ENCODE data around the gene SHISA7.
A peak's percentile ranks its signal among the peaks of the same experiment; 100 is the strongest.
"Not testable (repeated sequence)": the region's sequence is repeated elsewhere in the genome, so short reads cannot be mapped to it uniquely, and the experiment has no call there.

The SHISA7 gene

GRCh38 chr19:55462722-55463121 lies 19.6 kb upstream of the SHISA7 start:
- DNase-seq = no peak

GRCh38 chr19:55461974-55462626 lies 19.0 kb upstream of the SHISA7 start:
- peak; percentile 30 for DNase-seq

- peak; percentile 100 for DNase-seq
Measured at GRCh38 chr19:55461259-55461973, 18.3 kb upstream of the SHISA7 start, which contains the start of gene ISOC2. TSS of gene ISOC2 (minus strand) at chr19:55461642. CDS start at chr19:55456486, 5,156 bp downstream.

DNA sequence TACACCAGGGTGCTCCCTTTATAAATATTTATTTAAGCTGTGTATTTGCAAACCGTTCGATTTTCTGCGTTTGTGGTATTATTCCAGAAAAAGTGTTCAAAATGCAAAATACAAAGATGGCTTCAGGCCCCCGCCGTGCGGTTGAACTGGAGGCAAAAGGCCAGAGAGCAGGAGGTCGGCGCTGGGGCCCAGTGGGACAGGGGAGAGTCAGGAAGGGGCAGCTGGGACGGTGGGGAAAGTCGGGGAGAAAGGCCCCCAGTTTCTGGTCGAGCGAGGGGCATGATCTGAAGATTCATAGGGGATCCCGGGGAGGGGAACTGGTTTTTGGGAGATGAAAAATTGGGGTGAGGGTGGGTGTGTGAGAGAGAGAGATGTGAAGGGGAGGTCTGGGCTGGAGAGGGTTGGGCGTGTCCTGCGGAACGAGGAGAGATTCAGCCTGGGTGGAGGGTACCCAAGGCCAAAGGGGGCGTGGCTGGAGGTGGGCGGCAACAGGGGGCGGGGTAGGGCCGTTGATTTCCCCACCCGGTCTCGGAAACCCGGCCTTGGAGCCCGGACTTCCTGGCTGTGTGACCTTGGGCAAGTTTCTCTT lies 17.7 kb upstream of the SHISA7 start:
- DNase-seq = peak; percentile 90

DNA sequence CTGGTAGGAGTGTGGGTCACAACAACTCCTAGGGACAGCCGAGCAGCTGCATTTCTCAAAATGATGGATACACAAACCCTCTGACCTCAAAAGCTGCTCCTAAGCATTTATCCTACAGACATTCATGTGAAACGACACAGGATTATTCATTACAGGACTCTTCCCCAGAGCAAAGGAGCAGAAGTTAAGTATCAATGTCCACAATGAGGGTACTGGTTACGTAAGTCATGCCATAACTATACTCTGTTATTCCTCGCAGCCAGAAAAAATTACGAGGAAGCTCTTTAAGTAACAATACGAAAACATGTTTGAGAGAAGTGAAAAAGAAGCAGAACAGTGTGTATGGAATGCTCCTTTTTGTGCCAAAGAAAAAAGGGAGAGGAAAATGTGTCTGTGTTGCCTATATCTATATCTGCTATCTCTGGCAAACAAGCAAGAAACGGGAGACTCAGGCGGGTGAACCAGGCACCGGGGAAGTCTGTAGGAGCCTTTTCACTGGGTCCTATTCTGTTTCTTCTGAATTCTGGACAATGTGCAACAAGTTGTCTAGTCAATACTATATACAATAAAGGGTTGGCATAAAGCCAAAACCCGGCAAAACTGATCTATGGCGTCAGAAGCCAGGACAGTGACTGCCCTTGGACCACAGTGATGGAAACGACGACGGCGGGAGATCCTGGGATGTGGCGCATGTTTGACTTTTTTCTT lies 17.0 kb upstream of the SHISA7 start:
- no peak for DNase-seq

GRCh38 chr19:55459551-55459949 lies 16.4 kb upstream of the SHISA7 start:
- DNase-seq = no peak

GRCh38 chr19:55457683-55458457 lies 14.8 kb upstream of the SHISA7 start:
- no peak for DNase-seq

DNA sequence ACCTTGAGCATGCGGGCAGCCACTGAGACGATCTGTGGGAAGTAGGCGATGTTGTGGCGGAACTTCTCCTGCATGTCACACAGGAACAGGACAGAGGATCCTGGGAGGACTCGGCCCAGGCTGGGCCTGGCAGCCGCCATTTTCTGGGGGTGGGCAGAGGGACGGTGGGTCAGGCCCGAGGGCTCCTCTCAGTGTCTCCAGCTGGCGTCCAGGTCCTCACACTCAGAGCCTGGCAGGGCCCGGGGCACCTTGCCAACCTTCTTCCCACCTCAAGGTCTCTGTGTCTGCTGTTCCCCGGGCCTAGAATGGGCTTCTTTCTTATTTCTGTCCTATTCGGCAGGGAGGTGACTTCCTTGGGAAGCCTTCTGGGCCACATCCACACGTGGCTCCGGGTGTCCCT lies 13.2 kb upstream of the SHISA7 start:
- no peak for DNase-seq

GRCh38 chr19:55455576-55456235 lies 12.6 kb upstream of the SHISA7 start:
- DNase-seq = no peak

- peak; percentile 75 for DNase-seq
Measured at GRCh38 chr19:55454787-55455243, 11.7 kb upstream of the SHISA7 start.

- no peak for DNase-seq
Measured at GRCh38 chr19:55453511-55454260, 10.6 kb upstream of the SHISA7 start.

DNA sequence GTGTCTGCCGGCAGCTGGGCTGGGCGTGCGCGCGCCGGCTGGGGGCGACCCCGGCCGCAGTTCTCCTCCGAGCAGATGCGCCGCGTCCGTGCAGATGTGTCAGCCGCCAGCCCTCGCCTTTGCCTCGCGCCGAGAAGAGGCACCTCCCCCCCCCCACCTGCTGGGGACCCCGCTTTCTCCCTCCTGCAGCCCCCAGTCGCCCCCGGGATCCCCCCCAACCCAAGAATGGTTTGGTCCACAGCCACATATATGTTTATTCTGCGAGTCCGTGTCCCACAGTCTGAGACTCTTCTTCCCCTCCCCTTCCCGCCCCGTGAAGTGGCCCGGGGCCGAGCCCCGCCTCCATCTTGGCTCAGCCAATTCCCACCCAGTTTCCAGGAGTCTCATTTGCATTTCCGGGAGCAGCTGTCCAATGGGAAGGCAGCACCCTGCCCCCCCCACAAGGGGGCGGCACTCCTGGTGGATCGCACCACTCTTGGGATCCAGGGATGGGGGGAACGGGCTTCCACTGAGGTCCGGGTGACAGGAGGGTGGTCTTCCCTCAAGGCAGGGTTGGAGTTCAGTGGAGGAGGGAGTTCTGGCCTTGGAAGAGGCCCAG lies 9.7 kb upstream of the SHISA7 start:
- DNase-seq = peak; percentile 97

DNA sequence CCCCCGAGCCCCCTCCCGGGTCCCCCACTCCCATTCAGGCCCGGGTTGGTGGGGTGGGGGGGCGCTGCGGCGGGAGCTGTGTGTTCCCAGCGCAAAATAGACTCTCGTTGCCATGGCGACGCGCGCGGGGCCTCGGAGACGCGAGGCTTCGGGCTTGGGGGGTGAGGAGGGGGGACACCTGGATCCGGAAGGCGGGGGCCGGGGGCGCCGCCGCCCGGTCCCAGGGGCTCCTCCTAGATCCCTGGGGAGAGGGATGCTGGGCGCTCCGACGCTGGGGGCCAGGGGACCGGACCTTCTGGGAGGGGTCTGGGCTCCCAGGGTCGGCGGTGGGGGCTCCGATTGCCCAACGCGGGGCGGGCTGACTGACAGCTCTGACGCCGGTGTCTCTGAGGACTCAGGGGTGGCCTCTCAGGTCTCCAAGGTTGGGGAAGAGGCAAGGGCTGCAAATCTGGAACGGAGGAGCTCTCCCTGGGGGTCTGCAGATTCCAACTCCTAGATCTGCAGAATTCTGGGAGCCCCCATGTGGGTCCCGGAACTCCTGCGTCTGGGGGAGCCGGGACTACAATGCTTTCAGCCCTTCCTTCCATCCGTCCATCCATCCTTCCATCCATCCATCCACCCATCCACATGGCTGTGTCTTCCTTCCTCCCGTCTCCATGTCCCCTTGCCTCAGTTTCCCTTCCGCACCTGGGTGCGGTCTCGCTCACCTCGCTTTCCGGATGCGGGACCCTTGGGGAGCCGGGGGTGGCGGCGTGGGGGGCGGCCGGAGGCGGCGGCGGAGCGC lies 9.1 kb upstream of the SHISA7 start:
- DNase-seq = peak; percentile 32

DNA sequence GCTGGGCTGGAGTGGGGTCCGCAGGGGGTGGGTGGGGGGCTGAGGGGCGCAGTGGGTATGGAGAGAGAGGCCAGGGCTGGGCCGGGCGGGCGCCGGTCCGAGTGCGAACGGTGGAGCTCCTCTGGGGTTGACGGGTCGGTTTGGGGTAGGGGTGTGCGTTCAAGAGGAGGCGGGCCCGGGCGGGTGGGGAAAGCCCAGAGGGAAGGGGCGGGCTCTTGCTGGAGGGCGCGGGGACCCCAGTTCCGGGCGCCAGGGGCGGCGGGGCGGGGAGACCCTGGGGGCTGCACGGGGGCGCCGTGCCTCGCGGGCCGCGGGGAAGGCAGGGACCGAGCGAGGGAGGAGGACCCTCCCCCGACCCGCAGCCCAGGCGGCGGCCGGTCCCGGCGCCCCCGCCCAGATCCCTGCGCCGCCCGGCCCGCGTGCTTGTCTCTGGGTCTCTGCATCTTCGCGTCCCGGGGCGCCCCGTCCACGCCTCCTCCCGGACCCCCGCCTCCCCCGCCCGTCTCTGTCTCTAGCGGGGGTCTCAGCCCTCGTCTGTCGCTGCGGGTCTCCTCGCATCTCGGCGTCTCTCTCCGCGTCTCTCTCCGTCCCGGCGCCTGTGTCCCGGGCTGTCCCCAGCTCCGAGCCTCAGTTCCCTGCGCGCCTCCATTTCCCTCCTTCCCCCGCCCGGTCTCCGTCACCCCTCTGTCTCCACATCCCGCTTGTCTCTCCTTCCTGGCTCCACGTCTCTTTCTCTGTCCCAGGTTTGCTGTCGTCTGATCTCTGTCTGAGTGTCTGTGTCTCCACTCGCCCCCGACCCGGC lies 8.3 kb upstream of the SHISA7 start:
- no peak for DNase-seq

GRCh38 chr19:55449469-55449868 lies 6.4 kb upstream of the SHISA7 start:
- no peak for DNase-seq

DNA sequence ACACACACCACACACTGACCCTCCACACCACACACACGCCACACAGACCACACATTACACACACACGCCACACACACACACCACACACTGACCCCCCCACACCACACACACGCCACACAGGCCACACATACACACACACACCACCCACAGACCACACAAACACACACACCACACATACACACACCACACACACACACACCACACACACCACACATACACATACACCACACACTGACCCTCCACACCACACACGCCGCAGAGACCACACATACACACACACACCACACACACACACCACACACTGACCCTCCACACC lies 5.0 kb upstream of the SHISA7 start:
- DNase-seq = not testable (repeated sequence)

DNA sequence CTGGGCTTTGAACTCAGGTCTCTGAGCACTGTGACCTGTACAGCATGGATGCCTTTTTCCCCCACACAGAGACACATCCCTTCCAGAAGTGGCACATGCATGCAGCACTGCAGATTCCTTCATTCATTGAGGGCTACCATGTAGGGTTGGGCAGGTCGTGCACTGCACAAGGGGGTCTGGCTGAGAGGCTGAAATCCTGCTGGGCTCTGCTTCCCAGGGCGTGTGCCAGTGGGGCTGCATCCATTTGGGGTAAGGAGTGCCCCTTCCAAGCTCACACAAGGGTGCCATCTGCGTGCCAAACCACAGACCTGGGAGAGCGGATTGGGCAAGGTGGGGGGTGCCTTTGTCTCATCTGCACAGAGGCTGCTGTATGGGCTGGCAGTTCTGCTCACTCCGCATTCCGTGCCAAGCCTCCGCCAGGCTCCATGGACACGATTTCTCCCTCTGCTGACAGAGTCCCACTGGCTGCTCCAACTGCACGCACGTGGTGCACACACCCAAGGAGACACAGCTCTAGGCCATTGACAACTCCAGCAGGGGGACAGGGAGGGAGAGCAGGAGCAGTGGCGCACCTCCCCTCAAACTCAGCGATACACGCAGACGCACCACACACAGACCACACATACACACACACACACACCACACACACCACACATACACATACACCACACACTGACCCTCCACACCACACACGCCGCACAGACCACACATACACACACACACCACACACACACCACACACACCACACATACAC lies 4.5 kb upstream of the SHISA7 start:
- DNase-seq = peak; percentile 62

GRCh38 chr19:55446060-55446459 lies 3.0 kb upstream of the SHISA7 start:
- DNase-seq = no peak

DNA sequence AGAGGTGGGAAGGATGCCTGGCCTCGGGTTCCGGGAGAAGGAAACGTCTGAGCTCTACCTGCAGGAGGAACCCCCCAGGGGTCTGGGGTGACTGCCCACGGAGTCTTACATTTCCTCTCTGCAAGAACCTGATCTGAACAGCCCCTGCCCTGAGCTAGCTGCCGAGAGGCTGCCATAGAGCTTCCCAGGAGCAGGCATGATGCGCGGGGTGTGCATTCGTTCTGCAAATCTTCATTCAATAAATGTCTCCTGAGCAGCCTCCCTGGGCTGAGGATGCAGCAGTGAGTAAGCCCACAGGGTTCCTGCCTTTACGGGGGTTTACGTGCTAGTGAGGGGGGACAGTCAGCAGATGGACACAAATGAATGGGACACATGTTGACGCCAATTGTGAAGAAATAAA lies 1.5 kb upstream of the SHISA7 start:
- DNase-seq = no peak
